ENCODE data around the gene ACACA.
"Not testable (repeated sequence)": the region's sequence is repeated elsewhere in the genome, so short reads cannot be mapped to it uniquely, and the experiment has no call there.

Gene ACACA

DNA sequence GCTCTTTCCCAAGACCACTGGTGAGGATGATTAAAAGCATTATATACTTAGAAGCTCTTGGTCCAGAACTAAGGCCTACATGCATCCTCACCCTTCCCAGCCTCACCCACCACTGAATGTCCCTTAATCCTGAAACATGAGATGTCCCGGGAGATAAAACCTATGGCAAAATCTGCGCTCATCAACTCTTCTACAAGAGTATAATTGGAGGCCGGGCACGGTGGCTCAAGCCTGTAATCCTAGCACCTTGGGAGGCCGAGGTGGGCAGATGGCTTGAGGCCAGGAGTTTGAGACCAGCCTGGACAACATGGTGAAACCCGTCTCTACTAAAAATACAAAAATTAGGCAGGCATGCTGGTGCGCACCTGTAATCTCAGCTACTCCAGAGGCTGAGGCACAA lies 13.3 kb downstream of the ACACA start:
- DNase-seq (ENCODE audit: low read depth in 2 of 2), result no peak

DNA sequence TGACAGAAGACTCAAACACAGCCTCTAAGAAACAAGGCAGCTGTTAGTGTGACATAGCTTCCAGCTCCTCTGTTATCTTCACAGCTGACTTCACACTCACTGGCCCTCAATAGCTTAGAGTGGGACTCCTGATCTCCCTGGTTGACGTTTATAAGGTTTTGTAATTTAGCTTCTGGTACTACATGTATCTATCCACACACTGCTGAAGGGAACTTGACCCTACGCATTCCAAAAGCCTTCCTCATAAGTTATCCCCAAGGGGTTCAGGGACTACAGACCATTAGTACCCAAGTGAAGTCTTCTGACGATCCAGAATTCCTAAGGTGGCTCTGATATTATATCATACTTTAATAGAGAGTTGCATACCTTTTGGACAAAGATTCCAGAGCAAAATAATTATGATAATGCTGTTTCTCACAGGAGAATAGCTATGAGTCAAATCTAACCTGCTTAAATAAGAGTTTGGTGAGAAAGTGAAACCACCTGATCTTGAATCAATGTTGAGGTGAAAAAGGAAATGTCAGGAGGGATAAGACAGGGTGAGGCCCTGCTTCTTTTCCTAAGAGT lies 14.5 kb downstream of the ACACA start:
- no peak for DNase-seq (ENCODE audit: low read depth in 2 of 2)

DNA sequence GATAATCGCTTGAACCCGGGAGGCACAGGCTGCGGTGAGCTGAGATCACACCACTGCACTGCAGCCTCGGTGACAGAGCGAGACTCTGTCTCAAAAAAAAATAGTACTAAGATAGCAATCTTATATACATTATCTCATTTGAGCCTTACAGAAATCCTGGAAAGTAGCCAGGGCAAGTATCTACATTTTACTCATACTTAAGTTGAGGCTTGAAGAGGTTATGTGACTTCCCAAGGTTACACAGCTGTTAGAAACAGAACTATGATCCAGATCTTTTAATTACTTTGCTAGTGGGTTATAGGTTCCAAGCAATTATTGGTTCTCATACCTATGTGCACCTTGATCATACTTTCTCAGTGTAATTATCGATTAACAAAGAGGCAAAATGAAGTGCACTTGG lies 15.5 kb downstream of the ACACA start:
- DNase-seq (ENCODE audit: low read depth in 2 of 2), result no peak

DNA sequence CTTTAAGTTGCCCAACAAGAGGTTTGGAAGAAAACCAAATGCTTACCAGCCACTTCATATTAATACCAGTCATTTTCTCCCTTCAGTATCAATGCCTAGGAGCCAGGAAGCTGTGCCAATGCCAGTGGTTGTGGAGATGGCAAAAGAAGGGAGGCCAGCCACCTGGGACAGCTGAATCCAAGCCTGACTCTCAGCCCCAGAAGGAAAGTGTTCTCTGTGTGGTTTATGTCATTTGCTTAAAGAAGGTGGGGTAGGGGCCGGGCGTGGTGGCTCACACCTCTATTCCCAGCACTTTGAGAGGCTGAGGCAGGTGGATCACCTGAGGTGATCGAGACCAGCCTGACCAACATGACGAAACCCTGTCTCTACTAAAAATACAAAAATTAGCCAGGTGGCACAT lies 17.5 kb downstream of the ACACA start:
- DNase-seq (ENCODE audit: low read depth in 2 of 2), result no peak

DNA sequence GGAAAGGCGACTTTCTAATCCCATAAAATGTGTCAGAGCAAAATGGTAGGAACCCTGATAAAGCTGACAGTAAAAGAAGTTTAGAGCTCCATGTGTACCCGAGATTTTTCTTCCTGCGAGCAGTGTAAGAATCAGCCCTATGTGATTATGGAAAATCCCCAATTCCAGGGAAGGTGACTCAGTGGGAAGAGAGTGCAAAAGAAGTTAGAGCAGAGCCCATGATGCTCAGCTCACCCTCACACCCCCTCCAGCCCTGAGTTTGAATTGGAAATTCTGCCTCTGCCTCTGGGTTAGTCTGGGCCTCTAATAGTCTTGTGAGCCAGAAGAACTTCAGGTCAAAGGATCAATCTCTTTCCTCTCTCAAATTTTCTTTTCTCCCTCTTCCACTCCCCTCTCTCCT lies 18.4 kb downstream of the ACACA start:
- no peak for DNase-seq (ENCODE audit: low read depth in 2 of 2)

DNA sequence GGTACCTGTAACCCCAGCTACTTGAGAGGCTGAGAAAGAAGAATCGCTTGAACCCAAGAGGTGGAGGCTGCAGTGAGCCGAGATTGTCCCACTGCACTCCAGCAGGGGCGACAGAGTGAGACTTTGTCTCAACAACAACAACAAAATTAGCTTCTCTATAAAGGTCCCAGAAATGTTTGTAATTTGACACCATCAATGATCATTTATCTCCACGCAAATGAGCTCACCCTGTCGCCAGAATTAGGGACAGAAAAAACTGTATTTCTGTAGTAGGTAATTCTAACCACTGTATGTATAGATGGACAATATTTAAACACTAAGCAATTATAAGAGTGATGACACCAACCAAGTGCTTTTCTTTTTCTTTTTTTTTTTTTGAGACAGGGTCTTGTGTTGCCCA lies 20.2 kb downstream of the ACACA start:
- DNase-seq (ENCODE audit: low read depth in 2 of 2), result no peak

DNA sequence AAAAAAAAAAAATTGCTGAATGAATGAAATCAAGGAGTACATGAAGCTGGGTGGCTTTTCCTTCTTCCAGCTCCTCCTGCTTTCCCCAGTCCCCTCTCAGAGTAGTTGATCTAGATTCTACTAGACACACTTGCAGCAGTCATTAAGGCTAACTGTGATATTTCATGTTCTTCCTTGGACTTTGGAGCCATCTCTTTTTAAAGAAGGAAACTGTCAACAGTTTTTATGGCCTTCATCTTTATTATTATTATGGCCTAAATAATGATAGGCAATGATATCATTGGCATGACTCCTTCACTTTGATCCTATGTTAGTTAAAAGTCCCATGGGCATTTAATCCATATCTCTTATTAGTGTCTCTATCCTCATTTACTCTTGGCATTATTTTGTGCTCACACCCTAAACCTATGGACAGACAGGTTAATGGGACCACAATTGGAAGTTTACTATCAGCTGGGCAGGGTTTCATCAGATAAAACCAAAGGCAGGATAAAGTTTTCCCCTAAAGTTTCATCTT lies 21.1 kb downstream of the ACACA start:
- DNase-seq (ENCODE audit: low read depth in 2 of 2), result no peak

DNA sequence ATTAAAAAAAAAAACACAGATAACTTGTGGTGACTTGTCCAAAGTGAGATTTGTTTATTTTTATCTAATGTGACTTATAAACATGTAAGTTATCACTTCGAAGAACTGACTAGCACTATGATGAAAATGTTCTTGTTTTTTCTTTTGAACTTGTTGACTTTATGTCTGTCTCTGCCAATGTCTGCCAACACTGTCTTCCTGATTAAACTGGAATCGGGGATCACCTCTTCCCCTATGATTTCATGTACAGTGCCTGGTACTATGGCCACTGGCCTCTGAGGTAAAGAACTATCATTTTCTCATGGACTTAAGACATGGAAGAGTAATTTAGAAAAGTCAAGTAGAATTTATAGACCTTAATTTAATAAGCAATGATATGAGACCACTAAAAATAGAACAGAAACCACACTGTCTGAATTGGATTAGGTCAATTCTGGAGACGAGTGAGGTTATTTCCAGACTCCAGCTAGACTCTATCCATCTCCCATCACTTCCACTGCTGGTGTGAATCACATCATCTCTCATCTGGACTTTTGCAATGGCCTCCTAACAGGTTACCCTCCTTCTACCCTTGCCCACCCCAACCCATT lies 22.0 kb downstream of the ACACA start:
- no peak for DNase-seq (ENCODE audit: low read depth in 2 of 2)

DNA sequence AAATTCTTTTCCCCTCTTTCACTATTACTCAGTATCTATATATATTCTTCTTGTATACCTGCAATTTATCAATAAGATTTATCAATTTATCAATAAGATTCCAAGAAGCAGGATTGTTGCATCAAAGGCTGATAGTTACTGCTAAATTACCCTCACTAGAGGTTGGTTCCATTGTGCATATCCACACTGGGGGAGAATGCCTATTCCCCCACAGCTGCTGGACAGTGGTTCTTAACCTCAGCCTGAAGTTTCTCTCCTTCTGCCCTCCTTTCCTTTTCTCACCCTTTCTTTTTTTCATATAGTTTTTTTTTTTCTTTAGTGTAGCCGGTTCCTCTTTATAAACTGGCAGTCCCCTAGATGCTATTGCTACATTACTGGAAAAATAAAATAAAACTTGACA lies 24.6 kb downstream of the ACACA start:
- DNase-seq (ENCODE audit: low read depth in 2 of 2), result no peak

DNA sequence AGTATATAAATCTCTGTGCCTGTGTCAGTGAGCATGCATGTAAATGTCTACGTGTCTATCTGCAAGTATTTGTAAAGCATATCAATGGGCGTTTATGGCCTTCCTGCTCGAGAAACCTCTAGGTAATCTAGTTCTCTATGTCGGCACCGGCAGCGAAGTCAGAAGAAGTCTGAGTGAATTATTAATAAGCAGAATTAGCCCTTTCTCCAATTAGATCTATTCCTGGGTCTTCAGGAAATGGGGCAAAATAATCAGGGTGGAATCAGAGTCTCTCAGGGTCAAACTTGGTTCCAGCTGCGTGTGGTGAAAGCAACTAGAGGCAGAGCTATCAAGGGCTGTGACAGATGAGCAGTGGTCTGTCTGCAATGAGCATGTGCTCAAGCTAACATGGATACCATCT lies 30.9 kb downstream of the ACACA start, which contains the start of gene C17orf78:
C17orf78 (plus strand) TSS at position 280 of the 400 bp plus-strand sequence; CDS start at position 388, 108 bp downstream.
- no peak for DNase-seq (ENCODE audit: low read depth in 2 of 2)

DNA sequence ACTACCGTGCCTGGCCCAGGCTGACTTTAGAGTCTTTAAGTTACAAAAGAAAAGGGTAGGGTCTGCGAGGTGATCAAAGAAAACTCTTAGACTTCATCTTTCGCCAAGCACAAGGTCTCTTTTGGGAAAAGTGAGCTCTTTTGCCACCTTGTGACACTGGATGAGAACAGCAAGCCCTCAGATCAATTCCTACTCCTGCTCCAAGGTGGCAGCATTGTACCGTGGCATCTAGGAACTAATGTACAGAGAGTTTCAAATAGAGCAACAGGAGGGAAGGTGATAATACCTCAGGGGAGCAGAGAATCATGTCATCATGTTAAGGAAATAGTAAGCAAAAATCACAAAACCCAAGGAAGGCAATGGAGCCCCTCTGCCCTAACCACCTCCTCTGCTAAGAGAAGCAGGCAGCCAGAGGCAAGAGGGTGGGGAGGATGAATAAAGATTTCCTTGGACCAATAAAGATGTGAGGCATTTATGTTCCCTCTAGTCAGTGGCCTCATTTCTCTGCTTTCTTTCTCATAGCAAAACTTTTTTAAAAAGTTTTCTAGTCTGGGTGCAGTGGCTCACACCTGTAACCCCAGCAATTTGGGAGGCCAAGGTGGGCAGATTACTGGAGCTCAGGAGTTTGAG lies 33.0 kb downstream of the ACACA start:
- peak; percentile 27 to 29 for DNase-seq (ENCODE audit: low read depth in 2 of 2)

DNA sequence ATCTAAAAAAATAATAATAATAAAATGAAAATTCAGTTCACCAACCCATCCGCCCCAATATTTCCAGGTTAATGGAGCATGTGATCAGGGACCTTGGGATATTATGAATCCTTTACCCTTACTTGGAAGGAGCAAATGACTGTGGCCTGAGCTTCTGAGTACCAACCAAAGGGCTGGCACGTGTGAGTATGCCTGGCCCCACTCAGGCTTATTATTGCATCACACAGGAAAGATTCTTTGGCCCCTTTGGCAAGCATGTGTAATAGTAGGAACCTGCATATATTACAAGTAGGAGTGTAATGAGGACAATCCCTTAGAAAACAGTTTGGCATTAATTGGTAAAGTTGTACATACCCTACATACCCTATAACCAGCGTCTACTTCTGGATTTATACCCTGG lies 38.1 kb downstream of the ACACA start:
- DNase-seq (ENCODE audit: low read depth in 2 of 2), result no peak

DNA sequence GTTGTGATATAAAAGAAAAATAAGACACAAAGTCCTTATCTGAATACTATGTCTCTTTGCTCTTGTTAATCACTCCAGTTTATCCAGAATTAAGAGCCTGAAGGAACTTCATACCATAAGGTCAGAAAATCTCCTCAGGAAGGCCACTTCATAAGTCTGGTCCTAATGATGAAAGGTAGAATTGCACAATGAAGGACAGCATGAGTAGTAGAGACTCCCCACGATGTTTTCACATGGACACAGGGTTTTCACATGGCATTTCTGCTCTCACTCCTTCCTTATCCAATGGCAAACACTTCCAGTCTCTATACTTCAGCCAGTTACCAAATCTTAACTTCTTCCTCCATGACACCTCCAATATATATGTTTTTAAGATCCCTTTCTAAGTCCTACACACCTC lies 41.0 kb downstream of the ACACA start:
- DNase-seq (ENCODE audit: low read depth in 2 of 2), result no peak

DNA sequence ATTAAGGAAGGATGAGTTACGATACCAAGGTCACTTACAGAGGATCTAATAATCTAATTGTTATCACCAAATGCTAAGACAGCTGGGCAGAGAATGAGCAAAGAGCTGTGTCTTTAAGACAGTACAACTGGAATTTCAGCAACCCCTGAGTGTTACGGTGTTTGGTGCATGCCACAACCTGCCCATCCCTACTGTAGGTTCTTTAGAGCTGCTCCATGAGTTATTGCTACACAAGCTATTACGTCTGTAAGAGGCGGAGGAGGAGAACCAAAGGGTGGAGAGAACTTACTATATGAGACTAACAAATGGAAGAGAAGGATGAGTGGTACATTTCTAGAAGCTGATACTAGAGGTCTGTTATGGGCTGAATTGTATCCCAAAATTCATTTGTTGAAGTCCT lies 45.1 kb downstream of the ACACA start:
- no peak for DNase-seq (ENCODE audit: low read depth in 2 of 2)

DNA sequence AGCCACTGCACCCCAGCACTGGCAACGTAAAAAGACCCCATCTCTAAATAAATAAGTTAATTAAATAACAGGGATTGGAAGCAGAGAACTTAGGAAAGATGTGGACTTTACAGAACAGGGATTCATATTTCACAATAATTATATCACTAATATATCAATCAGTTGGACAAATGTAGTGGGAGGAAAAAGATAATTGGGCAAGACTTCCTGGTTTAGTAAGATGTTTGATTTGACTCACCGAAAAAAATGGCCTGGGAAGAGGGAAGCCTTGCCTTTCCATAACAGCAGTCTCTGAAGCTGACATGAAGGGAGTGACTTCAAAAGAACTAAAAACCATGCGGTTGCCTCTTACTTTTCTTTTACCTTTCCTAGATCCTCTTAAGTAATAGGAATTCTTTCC lies 46.0 kb downstream of the ACACA start:
- DNase-seq (ENCODE audit: low read depth in 2 of 2), result no peak

DNA sequence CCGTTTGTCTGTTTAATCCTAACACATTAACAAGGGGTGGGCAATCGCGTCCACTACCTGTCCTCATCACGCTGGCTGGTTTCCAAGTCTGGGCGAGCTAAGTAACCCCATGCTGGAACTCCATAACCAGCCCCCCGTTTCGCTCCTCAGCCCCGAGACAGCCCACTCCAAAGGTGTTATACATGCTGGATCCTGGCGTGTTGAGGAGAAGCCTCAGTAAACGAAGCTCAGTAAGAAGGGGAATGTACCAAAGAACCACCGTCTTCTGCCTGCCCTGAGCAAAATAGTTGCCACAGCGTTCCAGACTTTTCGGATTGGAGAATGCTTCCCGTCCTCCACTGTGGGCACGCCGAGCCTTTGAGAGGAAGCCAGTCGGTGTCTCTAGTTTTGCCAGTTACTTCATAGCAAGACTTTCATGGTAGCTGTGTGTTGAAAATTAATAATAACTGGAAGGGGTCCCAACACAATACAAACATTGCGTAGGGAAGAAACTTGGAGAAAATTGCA lies 46.9 kb downstream of the ACACA start:
- DNase-seq (ENCODE audit: low read depth in 2 of 2), result no peak

DNA sequence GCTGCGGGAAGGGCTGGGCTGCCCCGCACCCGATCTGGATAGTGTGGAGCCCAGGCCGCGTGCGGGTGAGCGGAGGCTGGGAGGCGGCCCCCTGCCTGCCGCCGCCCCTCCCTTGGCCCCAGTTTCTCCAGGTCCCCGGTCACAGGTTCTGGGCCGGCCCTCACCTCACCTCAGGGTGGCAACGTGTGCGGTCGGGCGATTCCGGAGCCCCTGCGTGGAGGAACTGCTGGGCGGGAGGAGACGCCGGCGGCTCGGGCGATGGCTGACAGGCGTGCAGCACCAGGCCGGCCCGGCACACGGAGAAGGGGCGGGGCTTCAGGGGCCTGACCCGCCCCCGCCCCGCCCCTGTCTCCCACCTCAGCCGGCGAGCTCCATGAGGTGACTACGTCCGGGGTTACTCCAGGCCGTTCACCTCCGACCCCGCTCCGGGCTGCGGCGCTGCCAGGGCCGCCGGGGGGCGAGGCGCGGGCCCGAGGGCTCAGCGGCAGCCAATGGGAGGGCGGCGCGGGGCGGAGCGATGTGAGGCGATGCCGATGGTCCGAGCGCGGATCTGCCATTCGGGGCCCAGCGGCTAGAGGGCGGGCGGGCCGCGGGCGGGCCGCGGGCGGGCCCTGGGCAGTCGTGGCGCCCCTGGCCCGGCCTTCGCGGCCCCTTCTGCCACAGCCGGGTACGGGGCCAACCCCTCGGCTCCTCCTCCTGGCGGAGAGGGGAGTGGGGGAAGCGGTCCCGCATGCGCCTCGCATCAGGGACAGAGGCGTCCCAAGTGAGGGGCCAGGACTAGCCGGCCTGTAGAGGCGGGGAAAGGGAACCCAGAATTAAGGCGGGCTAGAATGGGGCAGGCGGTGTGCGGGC lies 47.6 kb downstream of the ACACA start:
- DNase-seq (ENCODE audit: low read depth in 2 of 2), result peak; percentile 79 to 80

DNA sequence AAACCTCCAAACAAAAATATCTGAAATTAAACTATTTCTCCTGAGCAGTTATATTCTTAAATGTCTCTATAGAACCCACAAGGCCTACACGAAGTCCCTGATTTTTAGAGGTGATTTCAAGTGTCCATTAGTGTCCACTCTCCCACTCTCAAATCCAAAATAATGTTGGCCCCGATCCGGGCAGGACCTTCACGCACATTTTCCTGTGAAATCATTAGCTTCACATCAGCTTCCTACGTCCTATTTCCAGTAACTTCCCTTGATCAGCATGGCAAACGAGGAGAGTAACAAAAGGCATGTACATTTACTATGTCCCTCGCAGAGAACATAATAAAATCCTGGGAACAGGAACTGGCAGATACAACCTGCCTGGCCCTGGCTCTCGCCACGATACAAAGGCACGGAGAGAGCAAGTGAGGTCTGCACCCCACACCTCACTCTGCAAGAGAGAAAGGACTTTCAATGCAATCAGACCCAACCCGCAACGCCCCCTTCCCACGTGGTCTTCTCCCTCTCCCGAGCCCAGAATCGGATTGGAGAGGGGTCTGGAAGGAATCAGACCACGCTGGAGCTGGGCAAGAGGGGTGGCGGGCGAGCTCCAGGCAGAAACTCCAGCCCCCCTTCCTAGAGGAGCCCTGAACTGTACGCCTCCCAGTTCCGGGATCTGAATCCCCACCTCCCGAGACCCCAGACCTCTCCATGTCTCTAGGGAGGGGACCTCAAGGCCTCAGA lies 48.4 kb downstream of the ACACA start:
- DNase-seq (ENCODE audit: low read depth in 2 of 2), result no peak

DNA sequence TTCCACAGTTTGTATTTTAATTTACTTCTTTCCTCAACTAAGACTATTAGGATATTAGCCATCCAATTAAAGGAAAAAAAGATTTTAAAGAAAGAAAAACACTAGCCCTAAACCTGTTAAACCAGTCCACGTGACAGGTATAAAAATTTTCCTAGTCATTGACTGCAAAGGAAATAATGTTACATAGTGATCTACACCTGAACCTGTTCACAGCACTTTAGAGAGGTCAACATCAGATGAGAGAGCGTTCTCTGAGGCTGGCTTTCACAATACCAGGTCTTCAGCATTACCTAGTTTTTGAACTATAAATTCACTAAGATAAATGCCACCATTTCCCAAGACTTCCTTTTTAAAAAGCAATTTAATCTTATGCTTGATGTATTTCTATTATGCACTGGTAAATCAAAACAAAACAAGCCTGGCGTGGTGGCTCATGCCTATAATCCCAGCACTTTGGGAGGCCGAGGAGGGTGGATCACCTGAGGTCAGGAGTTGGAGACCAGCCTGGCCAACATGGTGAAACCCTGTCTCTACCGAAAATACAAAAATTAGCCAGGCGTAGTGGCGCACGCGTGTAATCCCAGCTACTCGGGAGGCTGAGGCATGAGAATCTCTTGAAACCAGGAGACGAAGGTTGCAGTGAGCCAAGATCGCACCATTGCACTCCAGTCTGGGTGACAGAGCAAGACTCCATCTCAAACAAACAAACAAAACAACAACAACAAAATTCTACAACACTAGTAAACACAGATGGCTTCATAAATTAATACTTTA lies 49.7 kb downstream of the ACACA start:
- DNase-seq (ENCODE audit: low read depth in 2 of 2), result not testable (repeated sequence)

DNA sequence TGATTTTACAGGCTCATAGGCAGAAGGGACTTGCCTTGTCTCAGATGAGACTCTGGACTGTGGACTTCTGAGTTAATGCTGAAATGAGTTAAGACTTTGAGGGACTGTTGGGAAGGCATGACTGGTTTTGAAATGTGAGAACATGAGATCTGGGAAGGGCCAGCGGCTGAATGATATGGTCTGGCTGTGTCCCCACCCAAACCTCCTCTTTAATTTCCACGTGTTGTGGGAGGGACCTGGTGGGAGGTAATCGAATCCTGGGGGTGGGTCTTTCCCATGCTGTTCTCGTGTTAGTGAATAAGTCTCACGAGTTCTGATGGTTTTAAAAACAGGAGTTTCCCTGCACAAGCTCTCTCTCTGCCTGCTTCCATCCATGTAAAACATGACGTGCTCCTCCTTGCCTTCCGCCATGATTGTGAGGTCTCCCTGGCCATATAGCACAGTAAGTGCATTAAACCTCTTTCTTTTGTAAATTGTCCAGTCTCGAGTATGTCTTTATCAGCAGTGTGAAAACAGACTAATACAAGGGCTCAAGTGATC lies 59.7 kb downstream of the ACACA start:
- not testable (repeated sequence) for DNase-seq (ENCODE audit: low read depth in 2 of 2)
